ENCODE data around the gene MARCKSL1.

The MARCKSL1 gene

DNA sequence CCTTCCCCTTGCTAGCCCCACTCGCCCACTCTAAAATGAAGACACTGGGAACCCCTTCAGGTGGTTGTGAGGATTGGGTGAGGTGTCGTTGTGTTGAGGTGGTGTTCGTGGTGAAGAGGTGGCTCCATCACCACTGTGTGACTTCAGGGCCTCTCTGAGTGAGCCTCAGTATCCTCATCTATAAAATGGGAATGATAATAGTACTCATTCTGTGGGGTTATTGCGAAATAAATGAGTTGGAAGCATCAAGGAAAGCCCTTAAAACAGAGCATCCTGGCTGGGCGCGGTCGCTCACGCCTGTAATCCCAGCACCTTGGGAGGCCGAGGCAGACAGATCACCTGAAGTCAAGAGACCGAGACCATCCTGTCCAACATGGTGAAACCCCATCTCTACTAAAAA lies 6.7 kb upstream of the MARCKSL1 start:
- peaks cover 37% of the 10 kb centered on the region for H3K4me1 Mint-ChIP-seq
- no peak overlapping the region for H3K4me3 Mint-ChIP-seq
- TF ChIP-seq, protein P1, sequence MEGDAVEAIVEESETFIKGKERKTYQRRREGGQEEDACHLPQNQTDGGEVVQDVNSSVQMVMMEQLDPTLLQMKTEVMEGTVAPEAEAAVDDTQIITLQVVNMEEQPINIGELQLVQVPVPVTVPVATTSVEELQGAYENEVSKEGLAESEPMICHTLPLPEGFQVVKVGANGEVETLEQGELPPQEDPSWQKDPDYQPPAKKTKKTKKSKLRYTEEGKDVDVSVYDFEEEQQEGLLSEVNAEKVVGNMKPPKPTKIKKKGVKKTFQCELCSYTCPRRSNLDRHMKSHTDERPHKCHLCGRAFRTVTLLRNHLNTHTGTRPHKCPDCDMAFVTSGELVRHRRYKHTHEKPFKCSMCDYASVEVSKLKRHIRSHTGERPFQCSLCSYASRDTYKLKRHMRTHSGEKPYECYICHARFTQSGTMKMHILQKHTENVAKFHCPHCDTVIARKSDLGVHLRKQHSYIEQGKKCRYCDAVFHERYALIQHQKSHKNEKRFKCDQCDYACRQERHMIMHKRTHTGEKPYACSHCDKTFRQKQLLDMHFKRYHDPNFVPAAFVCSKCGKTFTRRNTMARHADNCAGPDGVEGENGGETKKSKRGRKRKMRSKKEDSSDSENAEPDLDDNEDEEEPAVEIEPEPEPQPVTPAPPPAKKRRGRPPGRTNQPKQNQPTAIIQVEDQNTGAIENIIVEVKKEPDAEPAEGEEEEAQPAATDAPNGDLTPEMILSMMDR (IDR thresholded peaks at IDR 0.05; ENCODE audit: unreplicated experiment in 3 of 3): no peak
- H3K27me3 Mint-ChIP-seq (ENCODE audit: low read depth): peaks cover 3% of the 10 kb centered on the region
- H3K9me3 Mint-ChIP-seq: no peaks in the 10 kb centered on the region
- H3K27ac Mint-ChIP-seq: no peak overlapping the region
- no peaks in the 10 kb centered on the region for H3K36me3 Mint-ChIP-seq (ENCODE audit: low read depth)

DNA sequence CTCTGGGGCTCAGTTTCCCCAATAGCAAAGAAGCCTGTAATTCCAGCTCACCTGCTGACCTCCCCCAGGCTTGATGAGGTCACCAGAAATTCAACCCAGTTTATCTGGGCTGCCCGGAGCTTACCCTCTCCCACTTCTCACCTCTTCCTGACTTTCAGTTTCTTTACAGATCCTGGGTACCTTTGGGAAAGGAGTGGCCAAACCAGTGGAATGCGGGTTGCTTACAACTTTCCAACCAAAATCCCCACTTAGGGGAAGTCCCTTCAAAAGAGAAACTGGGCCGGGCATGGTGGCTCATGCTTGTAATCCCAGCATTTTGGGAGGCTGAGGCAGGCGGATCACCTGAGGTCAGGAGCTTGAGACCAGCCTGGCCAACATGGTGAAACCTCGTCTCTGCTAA lies 5.9 kb upstream of the MARCKSL1 start:
- Mint-ChIP-seq H3K4me3 (no peak overlapping the region), H3K36me3 (ENCODE audit: low read depth) (no peaks in the 10 kb centered on the region), H3K4me1 (peaks cover 39% of the 10 kb centered on the region), H3K27me3 (ENCODE audit: low read depth) (peaks cover 3% of the 10 kb centered on the region), H3K9me3 (no peaks in the 10 kb centered on the region), H3K27ac (no peak overlapping the region)
- TF ChIP-seq, protein P1 (IDR thresholded peaks at IDR 0.05; ENCODE audit: unreplicated experiment in 3 of 3): no peak

DNA sequence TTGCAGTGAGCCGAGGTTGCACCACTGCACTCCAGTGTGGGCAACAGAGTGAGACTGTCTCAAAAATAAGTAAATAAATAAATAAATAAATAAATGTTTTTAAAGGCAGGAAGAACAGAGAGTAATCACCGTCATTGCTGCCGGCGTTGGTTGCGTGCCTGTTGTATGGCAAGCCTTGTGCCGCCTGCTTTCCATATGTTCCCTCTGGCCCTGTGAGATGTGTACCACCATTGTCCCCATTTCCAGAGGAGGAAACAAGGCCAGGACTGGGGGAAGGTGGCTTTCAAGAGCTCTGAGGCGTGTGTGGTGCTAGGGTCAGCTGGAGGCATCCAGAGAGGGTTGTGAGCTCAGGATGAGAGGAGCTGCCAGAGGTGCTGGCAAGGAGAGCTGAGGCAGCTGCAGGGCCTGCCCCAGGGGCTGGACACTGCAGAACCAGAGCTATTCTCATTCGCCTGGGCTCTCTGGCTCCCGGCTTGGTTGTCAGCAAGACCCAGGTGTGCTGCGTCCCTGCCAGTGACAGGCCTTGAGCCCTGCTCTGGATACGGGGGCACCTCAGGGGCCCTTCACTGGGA lies 5.2 kb upstream of the MARCKSL1 start:
- H3K9me3 Mint-ChIP-seq: no peaks in the 10 kb centered on the region
- TF ChIP-seq, protein P1 (IDR thresholded peaks at IDR 0.05; ENCODE audit: unreplicated experiment in 3 of 3): no peak
- H3K27me3 Mint-ChIP-seq (ENCODE audit: low read depth): no peaks in the 10 kb centered on the region
- H3K4me1 Mint-ChIP-seq: peaks cover 34% of the 10 kb centered on the region
- no peaks in the 10 kb centered on the region for H3K36me3 Mint-ChIP-seq (ENCODE audit: low read depth)
- H3K27ac Mint-ChIP-seq: no peak overlapping the region
- no peak overlapping the region for H3K4me3 Mint-ChIP-seq

DNA sequence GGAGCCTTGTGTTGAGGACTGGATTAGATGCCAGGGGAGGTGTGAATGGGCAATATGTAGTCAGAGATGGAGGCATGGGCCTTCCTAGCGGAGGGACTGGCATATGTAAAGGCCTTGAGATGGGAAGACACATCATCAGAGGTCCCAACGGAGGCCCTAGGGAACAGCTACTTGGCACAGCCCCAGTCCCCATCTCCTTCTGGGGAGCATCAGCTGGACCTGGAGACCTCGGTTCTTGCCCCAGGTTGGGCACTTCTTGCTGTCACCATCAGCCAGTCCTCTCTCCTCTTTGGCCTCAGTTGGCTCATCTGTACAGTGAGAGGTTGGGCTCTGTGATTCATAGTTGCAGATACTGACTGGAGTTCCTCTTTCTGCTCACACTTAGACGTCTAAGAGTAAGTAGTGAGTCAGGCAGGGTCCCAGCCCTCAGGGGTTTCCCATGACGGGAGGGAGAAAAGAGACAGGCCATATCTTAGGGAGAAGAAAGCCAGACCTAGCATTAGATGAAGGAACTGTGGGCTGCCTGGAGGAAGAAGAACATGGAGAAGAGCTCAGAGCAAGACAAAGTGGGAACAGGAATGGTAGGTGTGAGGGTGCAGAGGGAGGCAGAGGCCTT lies 3.4 kb upstream of the MARCKSL1 start:
- Mint-ChIP-seq H3K27me3 (ENCODE audit: low read depth) (no peaks in the 10 kb centered on the region), H3K4me3 (no peak overlapping the region), H3K4me1 (peaks cover 27% of the 10 kb centered on the region), H3K27ac (peak overlapping the region in 2 of 3 experiments; percentile 2 to 21), H3K36me3 (ENCODE audit: low read depth) (peaks cover 5% of the 10 kb centered on the region), H3K9me3 (no peaks in the 10 kb centered on the region)
- TF ChIP-seq, protein P1 (IDR thresholded peaks at IDR 0.05; ENCODE audit: unreplicated experiment in 3 of 3): no peak

DNA sequence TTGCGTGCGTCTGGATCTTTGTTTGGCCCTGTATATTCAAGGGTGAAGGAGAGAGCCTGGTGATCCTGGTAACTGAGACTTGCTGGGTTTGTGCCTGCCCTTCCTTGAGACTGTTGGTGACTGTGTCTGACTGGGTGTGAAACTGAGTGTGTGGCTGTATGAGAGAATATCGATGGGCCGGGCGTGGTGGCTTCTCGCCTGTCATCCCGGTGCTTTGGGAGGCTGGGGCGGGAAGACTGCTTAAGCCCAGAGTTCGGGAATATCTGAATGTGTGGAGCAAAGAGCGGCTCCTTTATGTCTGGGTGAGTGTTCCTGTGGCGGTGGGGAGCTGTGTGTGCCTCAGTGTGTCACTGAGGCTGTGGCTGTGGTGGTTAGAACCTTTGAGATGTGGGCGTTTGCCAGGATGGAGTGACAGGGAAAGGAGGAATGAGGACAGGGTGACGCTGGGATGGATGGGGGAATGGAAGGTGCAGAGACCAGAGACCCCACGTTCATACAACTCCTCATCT lies 2.7 kb upstream of the MARCKSL1 start:
- Mint-ChIP-seq H3K27ac (peak overlapping the region; percentile 60 to 88 (median 74)), H3K4me1 (peaks cover 34% of the 10 kb centered on the region), H3K36me3 (ENCODE audit: low read depth) (peaks cover 12% of the 10 kb centered on the region), H3K9me3 (no peaks in the 10 kb centered on the region), H3K4me3 (peak overlapping the region; percentile 48 to 79 (median 70)), H3K27me3 (ENCODE audit: low read depth) (no peaks in the 10 kb centered on the region)
- TF ChIP-seq, protein P1 (IDR thresholded peaks at IDR 0.05; ENCODE audit: unreplicated experiment in 3 of 3): no peak

All from nephron (organoid).